Epithelial cell of proximal tubule (primary cell): Measurements from ENCODE around the gene GPC3. TPM values are rescaled to one million over a fixed set of nuclear protein-coding genes. Genes with fewer than 3 reads are reported as not detected.

Experiments
- DNase-seq: peaks from one replicate; pipeline ENCODE4 v3.0.0-alpha.2; 2011; ENCODE audit warnings: low read depth
- H3K4me3 ChIP-seq: 2 replicates; pipeline ENCODE4 v1.5.1; 2011; ENCODE audit warnings: low read depth, mild to moderate bottlenecking, low read length
- total RNA-seq: library from RNA; depleted of rRNA; stranded (reverse); fragments of >200 nt; gene quantifications from 2 replicates; pipeline ENCODE4 v1.2.3, GENCODE V29; 2015
- TF ChIP-seq, protein P1 (sequence below): conservative IDR thresholded peaks from 2 replicates; pipeline ENCODE4 v1.5.1; 2012; ENCODE audit warnings: low read depth, mild to moderate bottlenecking, low read length

Gene GPC3
- total RNA-seq, 1 donor from 2014 or later = 3.3 TPM

DNA sequence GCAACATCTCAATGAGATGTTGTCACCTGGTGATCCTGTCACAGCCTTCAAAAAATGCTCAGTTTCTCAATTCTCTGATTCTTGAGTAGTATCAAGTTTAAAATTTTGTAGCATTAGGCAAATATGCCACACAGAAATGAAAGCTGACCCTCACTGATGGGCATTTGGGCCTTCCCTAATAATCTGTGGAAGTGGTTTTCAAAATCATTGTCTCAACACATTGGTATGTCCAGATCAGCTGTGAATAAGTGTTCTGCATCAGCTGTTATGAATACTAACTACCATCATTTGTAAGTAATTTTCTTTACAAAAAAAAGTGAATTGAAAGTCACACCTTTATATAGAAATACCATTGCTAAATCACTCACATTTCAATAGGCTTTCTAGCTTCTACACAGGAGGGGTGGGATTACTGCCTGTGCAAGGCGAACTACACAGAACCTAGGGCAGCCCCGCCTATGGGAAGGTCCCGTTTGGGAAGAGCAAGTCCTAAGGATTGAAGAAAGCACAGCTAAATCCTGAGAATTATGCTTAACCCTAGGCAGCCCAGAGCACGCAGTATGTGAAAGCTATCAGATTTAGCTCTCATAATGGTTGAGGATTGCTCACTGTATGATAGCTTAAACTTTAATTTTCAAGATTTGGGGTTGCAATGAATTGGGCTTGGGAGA lies 73.4 kb downstream of the GPC3 start:
- TF ChIP-seq, protein P1, sequence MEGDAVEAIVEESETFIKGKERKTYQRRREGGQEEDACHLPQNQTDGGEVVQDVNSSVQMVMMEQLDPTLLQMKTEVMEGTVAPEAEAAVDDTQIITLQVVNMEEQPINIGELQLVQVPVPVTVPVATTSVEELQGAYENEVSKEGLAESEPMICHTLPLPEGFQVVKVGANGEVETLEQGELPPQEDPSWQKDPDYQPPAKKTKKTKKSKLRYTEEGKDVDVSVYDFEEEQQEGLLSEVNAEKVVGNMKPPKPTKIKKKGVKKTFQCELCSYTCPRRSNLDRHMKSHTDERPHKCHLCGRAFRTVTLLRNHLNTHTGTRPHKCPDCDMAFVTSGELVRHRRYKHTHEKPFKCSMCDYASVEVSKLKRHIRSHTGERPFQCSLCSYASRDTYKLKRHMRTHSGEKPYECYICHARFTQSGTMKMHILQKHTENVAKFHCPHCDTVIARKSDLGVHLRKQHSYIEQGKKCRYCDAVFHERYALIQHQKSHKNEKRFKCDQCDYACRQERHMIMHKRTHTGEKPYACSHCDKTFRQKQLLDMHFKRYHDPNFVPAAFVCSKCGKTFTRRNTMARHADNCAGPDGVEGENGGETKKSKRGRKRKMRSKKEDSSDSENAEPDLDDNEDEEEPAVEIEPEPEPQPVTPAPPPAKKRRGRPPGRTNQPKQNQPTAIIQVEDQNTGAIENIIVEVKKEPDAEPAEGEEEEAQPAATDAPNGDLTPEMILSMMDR = no peak
- no peak overlapping the region for H3K4me3 ChIP-seq
- DNase-seq = no peak

DNA sequence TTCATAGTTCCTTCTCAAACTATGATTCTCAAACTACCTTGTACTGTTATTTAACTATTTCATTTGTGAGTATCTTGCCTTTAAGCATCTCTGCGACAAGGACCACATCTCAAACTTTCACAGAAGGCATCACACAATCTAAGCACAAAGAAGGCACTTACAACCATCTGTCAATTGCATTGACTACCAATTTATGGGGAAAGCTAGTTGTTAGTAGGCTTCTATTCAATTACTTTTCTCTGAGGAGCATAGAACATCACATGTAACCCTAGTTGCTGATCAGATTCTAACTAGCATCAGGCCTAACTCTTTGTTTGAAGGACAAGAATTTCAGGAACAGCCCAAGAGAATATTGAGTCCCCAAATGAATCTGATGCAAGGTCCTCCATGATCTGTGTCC lies 74.9 kb downstream of the GPC3 start:
- DNase-seq = no peak
- TF ChIP-seq, protein P1 = no peak

DNA sequence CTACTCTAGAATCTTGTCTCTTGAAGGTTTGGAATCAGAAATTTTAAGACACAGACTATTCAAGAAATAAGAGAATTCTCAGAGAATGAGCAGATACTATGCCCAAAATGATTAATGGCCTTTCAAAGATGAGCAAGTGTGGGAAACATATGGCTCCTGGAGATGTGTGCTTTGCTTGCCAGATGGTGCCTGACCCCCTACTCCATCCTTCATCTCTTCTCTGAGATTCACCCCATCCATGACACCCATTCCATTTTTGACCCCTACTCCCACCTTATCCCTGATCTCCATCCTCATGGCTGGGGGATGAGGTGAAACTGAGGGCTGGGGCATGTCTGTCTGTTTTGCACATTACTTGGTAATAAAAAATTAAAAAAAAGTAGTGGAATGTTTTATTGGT lies 75.5 kb downstream of the GPC3 start:
- no peak overlapping the region for H3K4me3 ChIP-seq
- DNase-seq = no peak
- TF ChIP-seq, protein P1 = no peak

More for the DNA sequence above, 74.9 kb downstream of the GPC3 start:
- no peak overlapping the region for H3K4me3 ChIP-seq

DNA sequence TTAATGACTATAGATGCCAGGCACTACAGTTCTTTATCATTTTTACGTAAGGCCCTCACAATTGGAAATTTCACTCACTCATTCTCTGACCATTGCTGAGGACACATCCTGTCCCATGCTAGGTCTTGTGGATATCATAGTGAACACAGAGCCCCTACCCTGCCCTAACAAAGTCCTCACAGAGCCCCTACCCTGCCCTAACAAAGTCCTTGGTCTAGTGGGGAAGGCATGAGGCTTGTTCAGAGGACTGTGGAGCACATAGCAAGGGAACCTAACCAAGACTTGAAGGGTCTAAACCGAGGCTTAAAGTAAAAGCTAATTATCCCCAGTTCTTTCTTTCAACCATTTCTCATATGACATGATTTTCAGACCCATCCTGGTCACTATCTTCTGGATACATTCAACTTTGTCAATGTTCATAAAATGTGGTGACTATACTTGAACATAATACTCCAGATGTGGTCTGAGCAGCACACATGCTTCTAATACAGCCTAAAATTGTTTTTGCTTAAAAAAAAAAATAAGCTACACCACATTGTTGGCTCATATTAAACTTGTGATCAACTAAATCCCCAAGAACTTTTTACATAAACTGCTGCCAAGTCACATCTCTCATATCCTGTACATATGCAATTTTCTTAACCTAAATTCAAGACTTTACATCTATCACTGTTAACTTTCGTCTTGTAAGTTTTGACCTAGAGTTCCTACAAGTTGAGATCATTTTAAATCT lies 77.0 kb downstream of the GPC3 start:
- TF ChIP-seq, protein P1 = no peak
- no peak for DNase-seq
- H3K4me3 ChIP-seq = no peak overlapping the region

DNA sequence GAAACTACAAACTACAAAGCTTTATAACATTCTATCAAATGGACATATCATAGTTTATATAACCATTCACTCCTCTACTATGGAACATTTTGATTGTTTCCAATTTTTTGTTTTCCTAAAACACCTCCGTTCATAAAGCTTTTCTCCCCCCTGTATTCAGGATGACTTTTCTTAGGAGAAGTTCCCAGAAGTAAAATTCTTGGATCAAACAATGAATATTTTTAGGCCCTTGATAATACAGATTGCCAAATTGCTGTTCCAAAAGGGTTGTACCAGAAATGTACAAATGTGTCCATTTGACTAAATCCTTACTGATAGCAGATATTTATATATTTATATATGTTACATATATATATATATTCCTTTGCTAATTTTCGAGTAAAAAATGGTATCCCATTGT lies 77.8 kb downstream of the GPC3 start:
- no peak overlapping the region for H3K4me3 ChIP-seq
- TF ChIP-seq, protein P1 = no peak
- DNase-seq = no peak

DNA sequence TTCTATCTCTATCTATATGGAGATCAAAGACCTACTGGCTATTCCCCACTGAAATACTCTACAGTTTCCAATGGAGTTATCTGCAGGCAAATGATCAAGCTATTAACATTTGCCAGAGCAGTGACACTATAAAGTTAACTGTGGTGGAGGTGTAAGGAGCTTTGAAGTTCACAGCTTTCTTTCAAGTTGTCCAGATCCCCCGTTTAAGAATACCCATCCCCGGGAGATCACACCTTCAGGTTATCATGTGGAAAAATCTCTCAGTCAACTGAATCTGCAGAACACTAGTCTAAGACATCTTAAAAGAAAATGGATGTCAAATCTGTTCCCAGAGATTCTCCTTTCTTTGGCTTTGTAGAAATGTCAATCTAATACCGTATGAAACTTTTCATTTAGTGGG lies 80.1 kb downstream of the GPC3 start:
- no peak for DNase-seq
- TF ChIP-seq, protein P1 = no peak
- H3K4me3 ChIP-seq = no peak overlapping the region
